GM18505 (cell line): ENCODE data around the gene KPTN.

Source experiments
- ATAC-seq: cut with Tn5 transposase; IDR thresholded peaks from one replicate; pipeline ENCODE4 v1.9.1; 2021; ENCODE audit not compliant: unreplicated experiment
- POLR2A ChIP-seq: IDR thresholded peaks from 4 replicates; pipeline ENCODE4 v1.6.1; 2011; ENCODE audit warnings: borderline replicate concordance; ENCODE audit not compliant: insufficient read depth, insufficient read length; ENCODE audit errors: extremely low read depth

Gene KPTN

DNA sequence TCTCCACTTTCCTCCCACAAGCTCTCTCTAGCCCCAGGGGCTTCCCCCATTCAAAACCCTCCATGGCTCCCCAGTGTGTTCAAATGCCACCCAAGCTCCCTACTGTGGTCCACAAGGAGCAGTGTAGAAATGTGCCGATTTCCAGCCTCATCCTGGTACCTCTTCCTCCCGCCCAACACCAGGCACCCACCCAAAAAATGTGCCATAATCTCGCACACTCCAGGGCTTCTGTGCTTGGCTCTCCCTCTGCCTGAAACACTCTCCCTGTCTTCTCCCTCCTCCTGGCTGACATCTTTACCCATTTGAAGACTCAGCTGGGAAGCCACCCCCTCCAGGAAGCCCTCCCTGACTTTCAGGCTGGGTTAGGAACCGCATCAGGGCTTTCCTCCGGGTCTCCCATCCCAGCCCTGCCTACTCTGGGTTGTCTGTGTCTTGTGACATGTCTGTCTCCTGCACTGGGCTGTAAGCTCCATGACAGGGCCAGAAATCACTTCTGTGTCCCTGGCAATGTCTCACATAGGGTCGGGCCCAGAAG, 48.1 kb downstream of the KPTN start:
- no peak for ATAC-seq
- no peak for TF ChIP-seq POLR2A

DNA sequence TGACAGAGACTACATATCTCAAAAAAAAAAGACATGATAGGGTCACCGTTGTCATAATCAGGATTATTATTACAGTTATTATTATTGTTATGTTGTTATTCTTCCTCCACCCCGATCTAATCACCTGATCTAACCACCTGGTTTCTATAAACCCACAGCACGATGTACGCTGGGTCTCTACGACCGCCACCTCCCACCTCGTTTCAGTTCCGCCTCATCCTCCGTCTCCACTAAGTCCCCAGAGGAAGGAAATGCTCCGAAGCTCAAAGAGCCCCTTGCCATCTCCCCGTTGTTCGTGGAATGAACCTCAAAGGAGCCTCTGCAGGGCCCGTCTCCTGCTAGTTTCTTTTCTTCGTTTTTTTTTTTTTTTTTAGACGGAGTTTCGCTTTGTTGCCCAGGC, 48.8 kb downstream of the KPTN start:
- no peak for TF ChIP-seq POLR2A
- no peak for ATAC-seq

DNA sequence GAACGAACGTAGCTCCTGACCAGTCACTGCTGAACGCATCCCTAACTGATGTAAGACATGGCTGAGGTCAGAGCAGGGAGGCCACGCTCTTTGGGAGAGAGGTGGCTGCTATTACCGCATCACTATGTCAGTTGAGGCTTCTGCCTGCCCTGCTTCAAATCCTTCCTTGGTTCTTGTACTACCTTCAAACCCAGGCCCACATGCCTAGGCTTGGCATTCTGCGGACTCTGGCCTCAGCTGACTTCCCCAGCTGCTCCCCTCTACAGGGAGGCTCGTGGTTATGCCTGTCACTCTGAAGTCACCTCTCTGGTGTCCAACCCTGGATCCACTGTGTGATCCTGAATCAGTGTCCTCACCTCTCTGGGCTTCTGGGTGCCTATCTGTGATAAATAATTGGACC, 49.9 kb downstream of the KPTN start:
- no peak for ATAC-seq
- no peak for TF ChIP-seq POLR2A

DNA sequence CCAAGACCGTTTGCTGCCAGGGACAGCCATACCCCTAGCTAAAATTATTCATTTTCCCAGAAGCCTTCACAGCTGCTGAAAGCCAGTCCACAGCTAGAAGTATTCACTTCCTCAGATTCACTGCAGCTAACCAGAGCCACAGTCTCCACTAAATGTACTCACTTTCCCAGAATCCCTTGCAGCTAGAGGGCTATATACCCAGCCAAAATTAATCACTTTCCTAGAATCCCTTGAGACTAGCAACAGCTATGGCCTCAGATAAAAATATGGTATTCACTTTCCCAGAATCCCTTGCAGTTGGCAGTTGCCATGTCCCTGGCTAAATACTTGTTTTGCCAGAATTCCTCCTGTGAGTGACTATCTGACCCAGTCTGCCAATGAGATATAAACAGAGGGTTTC, 50.9 kb downstream of the KPTN start:
- no peak for TF ChIP-seq POLR2A
- ATAC-seq, result no peak

DNA sequence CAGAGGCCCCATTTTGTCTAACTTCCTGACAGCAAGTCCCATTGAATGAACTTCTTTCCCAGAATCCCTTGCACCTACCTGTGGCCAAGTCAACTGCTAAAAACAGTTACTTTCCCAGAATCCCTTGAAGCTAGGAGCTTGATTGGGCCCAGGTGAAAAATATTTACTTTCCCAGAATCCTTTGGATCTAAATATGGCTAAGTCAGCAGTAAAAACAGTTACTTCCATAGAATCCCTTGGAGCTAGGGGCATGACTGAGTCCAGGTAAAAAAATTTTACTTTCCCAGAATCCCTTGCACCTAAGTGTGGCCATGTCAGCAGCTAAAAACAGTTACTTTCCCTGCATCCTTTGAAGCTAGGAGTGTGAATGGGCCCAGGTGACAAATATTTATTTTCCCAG, 51.5 kb downstream of the KPTN start:
- ATAC-seq, result no peak
- TF ChIP-seq POLR2A, result no peak

DNA sequence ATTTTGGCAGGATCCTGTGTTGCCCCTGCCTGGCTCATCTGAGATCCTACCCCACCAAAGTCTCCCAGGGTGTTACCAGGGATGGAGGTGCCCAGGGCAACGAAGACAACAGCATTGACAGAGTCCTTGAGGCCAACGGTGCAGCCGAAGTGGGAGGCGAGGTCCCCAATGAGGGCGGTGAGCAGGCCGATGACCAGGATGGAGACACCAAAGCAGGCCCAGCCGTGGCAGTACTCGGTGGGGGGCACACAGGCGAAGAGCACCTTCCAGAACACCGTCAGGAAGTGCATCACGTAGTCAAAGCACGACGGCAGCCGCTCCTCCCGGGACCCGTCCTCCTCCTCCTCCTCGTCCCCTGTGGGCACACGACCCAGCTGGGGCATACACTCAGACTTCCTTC, 51.9 kb downstream of the KPTN start:
- ATAC-seq, result no peak
- TF ChIP-seq POLR2A, result no peak

DNA sequence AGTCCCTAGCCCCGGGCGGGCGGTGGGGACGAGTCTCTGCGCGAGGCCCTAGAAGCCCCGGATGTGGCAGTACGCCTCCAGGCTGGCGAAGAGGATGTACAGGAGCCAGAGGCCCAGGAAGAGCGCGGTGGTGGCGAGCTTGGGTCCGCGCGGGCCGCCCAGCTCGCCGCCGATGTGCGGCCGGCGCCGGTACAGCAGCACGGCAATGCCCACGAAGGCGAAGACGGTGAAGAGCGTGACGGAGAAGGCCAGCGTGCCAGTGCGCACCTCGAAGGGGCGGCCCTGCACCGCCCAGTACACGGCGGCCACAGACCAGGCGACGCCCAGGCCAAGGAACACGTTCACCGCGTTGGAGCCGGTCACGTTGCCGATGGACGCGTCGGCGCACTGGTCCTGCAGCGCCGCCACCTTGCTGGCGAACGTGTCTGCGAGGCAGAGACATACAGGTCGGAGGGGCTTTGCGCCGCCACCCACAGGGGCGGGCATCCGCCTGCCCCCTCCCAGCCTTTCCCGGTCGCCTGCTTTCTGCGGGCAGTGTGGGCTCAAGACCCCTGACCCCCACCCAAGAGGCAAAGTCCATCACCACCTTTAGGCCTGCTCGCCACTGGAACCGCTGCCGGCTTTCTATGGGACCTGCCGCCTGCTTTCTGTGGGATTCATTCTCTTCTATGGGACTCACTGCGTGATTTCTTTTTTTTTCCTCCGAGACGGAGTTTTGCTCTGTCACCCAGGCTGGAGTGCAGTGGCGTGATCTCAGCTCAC, 53.8 kb downstream of the KPTN start:
- TF ChIP-seq POLR2A, result no peak
- no peak for ATAC-seq

DNA sequence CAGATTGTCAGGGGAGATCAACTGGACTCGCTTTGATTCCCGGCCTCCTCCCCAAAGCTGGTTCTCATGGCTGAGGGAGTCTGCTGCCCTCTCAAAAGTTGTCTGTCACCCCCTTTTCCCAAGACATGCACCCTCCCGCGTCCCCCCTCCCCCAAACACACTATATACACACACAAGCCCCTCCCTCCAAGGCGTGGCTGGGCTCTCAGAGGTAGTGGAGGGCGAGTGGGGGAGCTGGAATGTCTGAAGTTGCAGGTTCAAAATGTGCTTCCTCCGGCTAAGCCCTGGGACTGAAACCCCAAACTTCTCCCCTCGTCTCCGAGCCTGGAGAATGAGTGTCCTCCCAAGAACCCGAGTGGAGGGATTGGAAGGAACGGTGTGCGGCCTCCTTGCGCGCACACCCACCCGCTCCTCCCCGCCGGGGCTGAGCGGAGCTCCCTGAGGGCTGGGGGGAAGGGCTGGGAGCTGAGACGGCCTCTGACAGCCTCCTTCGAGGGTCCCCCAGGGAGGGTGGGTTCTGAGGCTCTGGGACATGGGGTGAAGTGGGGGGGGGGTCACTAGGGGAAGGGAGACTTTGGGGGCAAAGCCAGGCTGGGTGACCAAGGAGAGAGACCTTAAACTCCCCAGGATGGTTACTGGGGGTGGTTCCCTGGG, 54.8 kb downstream of the KPTN start:
- TF ChIP-seq POLR2A, result no peak
- no peak for ATAC-seq

DNA sequence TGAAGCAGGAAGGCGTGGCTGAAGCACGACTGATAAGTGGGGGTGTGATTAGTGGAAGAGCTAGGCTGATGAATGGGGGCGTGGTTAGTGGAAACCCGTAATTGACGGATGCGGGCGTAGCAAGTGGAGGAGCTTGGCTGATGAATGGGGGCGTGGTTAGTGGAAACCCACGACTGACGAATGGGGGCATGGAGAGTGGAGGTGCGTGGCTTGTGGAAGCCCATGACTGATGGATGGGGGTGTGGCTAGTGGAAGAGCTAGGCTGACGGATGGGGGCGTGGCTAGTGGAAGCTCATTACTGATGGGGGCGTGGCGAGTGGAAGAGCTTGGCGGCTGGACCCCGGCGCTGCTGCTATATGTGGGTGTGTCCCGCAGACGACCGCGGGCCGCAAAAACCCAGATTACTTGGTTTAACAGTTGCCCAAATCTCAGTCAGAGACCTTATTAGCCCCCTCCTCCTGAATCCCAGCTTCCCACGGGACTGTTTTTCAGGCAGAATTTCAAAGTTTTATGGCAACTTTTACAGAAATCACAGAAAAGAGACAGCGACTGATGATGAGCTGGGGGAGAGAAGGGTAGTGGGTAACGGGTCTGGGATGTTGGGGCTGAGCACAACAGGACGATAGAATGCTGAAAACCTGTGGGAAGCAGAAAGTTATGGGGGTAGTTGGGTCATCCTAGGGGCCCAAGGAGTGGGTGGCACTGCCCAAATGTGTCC, 55.7 kb downstream of the KPTN start:
- ATAC-seq, result no peak
- no peak for TF ChIP-seq POLR2A

DNA sequence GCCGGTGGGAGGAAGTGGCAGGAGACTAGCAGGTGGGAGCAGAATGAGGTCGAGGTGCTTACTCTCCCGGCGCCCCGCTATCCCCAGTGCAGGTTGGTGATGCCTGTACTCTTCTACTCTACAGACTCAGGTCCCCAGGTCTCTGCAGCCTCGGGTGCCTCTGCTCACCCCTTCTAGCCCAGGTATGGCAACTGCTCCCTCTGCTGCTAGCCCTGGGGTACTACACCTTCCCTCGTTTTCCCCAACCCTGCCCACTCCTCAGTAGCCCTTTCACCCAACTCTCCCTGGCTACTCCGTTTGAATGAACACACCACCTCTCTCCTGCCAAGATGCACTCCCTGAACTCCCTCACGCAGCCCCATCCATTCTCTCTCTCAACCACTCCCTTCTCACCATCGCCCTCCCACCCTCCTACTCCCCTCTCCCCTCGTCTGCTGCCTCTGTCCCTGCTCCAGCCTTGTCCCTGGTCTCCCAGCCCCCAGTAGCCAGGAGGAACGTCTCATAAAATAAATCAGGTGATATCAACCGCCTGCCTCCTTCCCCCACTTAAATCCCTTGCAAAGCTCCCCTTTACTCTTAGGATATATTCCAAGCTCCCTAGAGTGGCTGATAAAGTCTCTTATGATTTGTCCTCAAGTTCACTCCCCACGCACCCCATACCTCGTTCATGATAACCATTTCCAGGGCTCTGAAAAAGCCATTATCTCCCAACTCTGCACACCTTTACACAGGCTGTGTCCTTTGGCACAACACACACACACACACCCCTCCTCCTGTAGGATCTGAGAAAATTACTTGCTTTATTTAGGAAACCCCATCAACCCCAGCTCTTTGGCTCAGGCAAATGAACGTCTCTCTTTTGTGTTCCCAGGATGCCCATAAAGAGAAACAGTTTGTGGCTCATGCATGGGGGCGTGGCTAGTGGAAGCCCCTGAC, 56.5 kb downstream of the KPTN start:
- ATAC-seq, result peak; percentile 47
- no peak for TF ChIP-seq POLR2A
